Naive thymus-derived CD8-positive, alpha-beta T cell (primary cell): ENCODE measurements around the gene PATE1. TPM values are rescaled to one million over a fixed set of nuclear protein-coding genes. Genes with fewer than 3 reads are reported as not detected.
A peak's percentile ranks its signal among the peaks of the same experiment; 100 is the strongest.
"Not testable (repeated sequence)": the region's sequence is repeated elsewhere in the genome, so short reads cannot be mapped to it uniquely, and the experiment has no call there.

Source experiments
- ATAC-seq, 2 donors: fragments of 150-1000 bp; cut with Tn5 transposase in 1 of 2; sonication (Bioruptor Pico), chemical (Tn5 transposase) in 1 of 2; 1 replicate in 1 of 2; 2 replicates in 1 of 2; pipeline ENCODE4 v1.10.0; 2021; ENCODE audit warnings: mild to moderate bottlenecking in 2 of 2, moderate library complexity in 2 of 2
- POLR2A ChIA-PET: fragments of 350-600 bp; sonication (Branson Sonifier 250); formaldehyde crosslinking; loops from one replicate; lab custom pipeline; 2021; ENCODE audit warnings: antibody characterized with exemption; lab: Charles Lee
- DNase-seq, 10 donors: peaks; one replicate each; pipeline versions ENCODE4 v3.0.0 to v3.0.0-alpha.2; 2020 to 2022
- H3K27ac Mint-ChIP-seq, 10 donors: one replicate each; pipeline ENCODE4 v1.8.0; 2020 to 2022; ENCODE audit warnings: mild to moderate bottlenecking in 10 of 10, mixed read lengths in 10 of 10, moderate library complexity in 4 of 10, inconsistent platforms in 1 of 10
- H3K27me3 Mint-ChIP-seq, 5 donors: one replicate each; pipeline ENCODE4 v1.8.0; 2021 to 2022; ENCODE audit warnings: mixed read lengths in 5 of 5
- H3K36me3 Mint-ChIP-seq, 3 donors: one replicate each; pipeline ENCODE4 v1.8.0; 2020 to 2022; ENCODE audit warnings: mixed read lengths in 3 of 3, mild to moderate bottlenecking in 2 of 3, inconsistent platforms in 1 of 3
- H3K4me1 Mint-ChIP-seq, 4 donors: one replicate each; pipeline ENCODE4 v1.8.0; 2021 to 2022; ENCODE audit warnings: mixed read lengths in 4 of 4
- H3K4me3 Mint-ChIP-seq, 10 donors: one replicate each; pipeline ENCODE4 v1.8.0; 2020 to 2022; ENCODE audit warnings: mild to moderate bottlenecking in 10 of 10, mixed read lengths in 10 of 10, moderate library complexity in 6 of 10, inconsistent platforms in 1 of 10
- H3K9me3 Mint-ChIP-seq, 9 donors: one replicate each; pipeline ENCODE4 v1.8.0; 2020 to 2022; ENCODE audit warnings: mixed read lengths in 9 of 9, mild to moderate bottlenecking in 3 of 9, inconsistent platforms in 1 of 9, moderate library complexity in 1 of 9
- polyA plus RNA-seq, 3 donors: library from polyadenylated mRNA; unstranded; fragments of 300-500 nt; fragmentation: Illumina TruSeq; gene quantifications; one replicate each; pipeline ENCODE4 v1.2.3, GENCODE V29; 2021
- total RNA-seq, 8 experiments: library from RNA in 2 of 8; stranded (reverse) in 2 of 8; gene quantifications; one replicate each; pipeline ENCODE4 v1.2.3 and lab custom pipeline; 2021 to 2026

PATE1 gene, protein sequence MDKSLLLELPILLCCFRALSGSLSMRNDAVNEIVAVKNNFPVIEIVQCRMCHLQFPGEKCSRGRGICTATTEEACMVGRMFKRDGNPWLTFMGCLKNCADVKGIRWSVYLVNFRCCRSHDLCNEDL
- not detected for total RNA-seq
- polyA plus RNA-seq = not detected
- total RNA-seq (lab: John Stamatoyannopoulos, UW) = 0 reads per million in 6 experiments

DNA sequence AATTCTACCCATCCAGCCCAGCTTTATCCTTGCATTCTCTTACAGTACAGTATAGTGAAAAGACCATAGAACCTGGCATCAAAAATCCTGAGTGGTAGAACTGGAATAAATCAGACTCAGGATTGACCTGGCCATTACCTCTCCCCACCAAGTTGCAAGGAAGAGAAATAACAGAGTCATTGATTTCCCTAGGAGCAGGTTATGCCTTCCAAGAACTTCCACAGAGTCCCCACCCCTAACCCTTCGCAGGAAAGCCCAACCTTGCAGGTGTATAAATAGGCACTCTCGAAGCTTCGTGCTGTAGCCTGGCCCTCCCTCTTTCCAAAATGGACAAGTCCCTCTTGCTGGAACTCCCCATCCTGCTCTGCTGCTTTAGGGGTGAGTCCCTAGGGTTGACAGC lies at the start of gene PATE1:
PATE1 (plus strand) TSS at position 301 of the 400 bp plus-strand sequence; CDS start at position 327, 26 bp downstream.
- H3K4me3 Mint-ChIP-seq = no peak within 1 kb of the TSS
- H3K9me3 Mint-ChIP-seq = no peaks in the 10 kb centered on the region
- ATAC-seq = no peak
- DNase-seq = no peak
- H3K36me3 Mint-ChIP-seq = no peaks in the 10 kb centered on the region
- no peaks in the 10 kb centered on the region for H3K4me1 Mint-ChIP-seq
- H3K27ac Mint-ChIP-seq = no peak within 1 kb of the TSS
- peaks cover 0 to 16% (median 11%) of the 10 kb centered on the region in 5 donors for H3K27me3 Mint-ChIP-seq
- POLR2A ChIA-PET = no interaction called here

DNA sequence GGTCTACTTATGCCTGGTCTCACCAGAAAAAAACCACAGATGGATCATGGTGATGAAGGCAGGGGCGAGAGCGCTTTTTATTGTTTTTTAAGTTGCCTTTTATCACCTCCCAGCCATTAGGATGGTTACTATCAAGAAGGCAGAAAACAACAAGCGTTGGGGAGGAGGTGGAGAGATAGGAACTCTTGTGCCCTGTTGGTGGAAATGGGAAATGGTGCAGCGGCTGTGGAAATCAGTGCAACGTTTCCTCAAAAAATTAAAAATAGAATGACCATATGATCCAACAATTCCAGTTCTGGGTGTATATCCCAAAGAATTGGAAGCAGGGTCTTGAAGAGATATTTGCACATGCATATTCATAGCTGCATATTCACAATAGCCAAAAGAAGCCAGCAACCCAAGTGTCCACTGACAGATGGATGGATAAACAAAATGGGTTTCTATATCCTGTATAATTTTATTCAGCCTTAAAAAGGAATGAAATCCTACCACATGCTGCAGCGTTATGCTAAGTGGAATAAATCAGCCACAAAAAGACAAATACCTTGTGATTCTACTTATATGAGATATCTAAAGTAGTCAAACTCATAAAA lies 45.0 kb upstream of the PATE1 start:
- Mint-ChIP-seq H3K36me3 (no peaks in the 10 kb centered on the region), H3K27ac (no peak overlapping the region), H3K9me3 (peaks cover 0 to 1% (median 0%) of the 10 kb centered on the region in 9 donors), H3K27me3 (peaks cover 10 to 26% (median 18%) of the 10 kb centered on the region in 5 donors), H3K4me3 (no peak overlapping the region), H3K4me1 (peaks cover 0 to 1% (median 0%) of the 10 kb centered on the region in 4 donors)
- ATAC-seq (no peak), DNase-seq (no peak)
- POLR2A ChIA-PET = no interaction called here

DNA sequence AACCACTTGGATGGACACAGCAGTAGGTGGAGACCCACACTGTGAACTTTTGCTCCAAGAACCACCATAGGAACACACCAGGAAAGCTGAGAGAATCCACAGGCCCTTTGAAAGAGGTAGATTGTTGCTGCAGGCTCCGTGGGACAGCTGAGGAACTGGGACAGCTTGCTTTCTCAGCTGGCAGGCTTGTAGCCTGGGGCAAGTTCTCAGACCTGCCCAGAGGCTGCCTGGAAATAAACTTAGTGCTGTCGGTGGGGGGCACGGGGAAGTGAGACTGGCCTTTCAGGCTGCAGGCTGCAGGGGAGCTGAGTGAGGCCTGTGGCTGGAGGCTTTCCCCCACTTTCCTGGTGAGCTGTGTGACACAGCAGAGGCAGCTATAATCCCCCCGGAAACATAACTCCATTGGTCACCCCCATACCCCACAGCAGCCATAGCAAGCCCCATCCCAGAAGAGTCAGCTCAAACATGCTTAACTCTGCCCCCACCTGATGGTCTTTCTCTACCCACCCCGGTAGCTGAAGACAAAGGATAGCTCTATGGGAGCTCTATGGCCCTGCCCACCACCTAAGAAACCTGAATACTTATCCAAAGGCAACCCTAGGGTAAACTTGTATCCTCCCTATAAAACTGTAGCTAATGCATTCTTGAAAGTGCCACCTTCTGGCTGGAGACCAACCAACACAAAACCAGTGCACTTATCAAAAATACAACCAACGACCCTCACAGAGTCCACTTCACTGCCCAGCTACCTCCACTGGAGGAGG lies 44.0 kb upstream of the PATE1 start:
- H3K27ac Mint-ChIP-seq = no peak overlapping the region
- peaks cover 0 to 5% (median 0%) of the 10 kb centered on the region in 9 donors for H3K9me3 Mint-ChIP-seq
- no peaks in the 10 kb centered on the region for H3K36me3 Mint-ChIP-seq
- H3K4me3 Mint-ChIP-seq = no peak overlapping the region
- POLR2A ChIA-PET = no interaction called here
- peaks cover 0 to 1% (median 0%) of the 10 kb centered on the region in 4 donors for H3K4me1 Mint-ChIP-seq
- H3K27me3 Mint-ChIP-seq = peaks cover 16 to 29% (median 20%) of the 10 kb centered on the region in 5 donors
- ATAC-seq = no peak
- no peak for DNase-seq

DNA sequence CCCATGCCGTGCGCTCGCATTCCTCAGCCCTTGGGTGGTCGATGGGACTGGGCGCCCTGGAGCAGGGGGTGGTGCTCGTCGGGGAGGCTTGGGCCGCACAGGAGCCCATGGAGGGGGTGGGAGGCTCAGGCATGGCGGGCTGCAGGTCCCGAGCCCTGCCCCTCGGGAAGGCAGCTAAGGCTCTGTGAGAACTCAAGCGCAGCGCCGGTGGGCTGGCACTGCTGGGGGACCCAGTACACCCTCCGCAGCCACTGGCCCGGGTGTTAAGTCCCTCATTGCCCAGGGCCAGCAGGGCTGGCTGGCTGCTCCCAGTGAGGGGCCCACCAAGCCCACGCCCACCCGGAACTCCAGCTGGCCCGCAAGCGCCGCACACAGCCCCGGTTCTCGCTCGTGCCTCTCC lies 41.4 kb upstream of the PATE1 start:
- H3K27ac Mint-ChIP-seq, H3K9me3 Mint-ChIP-seq, H3K4me3 Mint-ChIP-seq, DNase-seq, H3K4me1 Mint-ChIP-seq, H3K36me3 Mint-ChIP-seq, POLR2A ChIA-PET, ATAC-seq: not testable (repeated sequence)
- H3K27me3 Mint-ChIP-seq = peaks cover 13 to 22% (median 16%) of the 10 kb centered on the region in 5 donors

DNA sequence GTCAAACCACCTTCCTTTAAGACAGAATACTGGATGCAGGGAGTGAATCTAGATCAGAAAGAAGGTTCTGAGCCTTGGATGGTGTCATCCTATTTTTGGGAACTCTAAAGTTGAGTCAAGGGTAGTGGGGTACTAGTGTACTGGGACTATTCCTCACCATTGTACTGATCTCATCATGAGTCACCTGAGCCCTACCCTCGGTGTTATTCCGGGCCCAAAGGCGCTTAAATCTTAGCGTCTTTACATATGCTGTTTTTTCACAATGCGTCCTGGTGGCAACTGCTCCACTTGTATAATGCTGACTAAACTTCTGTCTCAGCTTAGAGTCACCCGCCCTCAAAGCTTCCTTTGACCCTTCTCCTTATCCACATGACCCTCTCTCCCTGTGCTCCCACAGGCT lies 25.3 kb upstream of the PATE1 start:
- Mint-ChIP-seq H3K27ac (no peak overlapping the region), H3K4me3 (no peak overlapping the region), H3K4me1 (no peaks in the 10 kb centered on the region), H3K36me3 (no peaks in the 10 kb centered on the region), H3K9me3 (peaks cover 0 to 2% (median 0%) of the 10 kb centered on the region in 9 donors), H3K27me3 (peaks cover 19 to 59% (median 32%) of the 10 kb centered on the region in 5 donors)
- ATAC-seq (no peak), DNase-seq (no peak)
- POLR2A ChIA-PET = no interaction called here

DNA sequence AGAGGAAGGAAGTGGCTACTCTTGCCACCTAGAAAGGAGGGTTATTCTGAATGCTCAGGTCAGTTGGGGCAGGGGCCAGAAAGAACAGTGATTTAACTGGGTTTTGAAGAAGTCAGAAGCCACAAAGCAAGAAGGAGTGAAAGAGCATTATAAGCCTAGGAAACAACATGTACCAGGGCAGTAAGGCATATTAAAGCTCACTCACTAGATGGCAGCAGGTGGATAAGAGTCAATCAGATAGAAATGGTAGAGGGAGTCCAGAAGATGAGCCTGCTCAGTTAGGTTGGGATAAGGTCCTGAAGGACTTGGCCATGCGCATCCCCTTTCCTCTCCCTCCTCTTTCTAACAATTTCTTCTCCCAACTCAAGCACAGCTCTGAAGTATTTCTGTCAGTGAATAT lies 22.0 kb upstream of the PATE1 start:
- Mint-ChIP-seq H3K4me1 (no peaks in the 10 kb centered on the region), H3K27me3 (peaks cover 23 to 53% (median 30%) of the 10 kb centered on the region in 5 donors), H3K9me3 (no peaks in the 10 kb centered on the region), H3K4me3 (no peak overlapping the region), H3K27ac (no peak overlapping the region), H3K36me3 (no peaks in the 10 kb centered on the region)
- DNase-seq = peak in 2 of 10 donors; percentile 2 to 12
- no peak for ATAC-seq
- POLR2A ChIA-PET = no interaction called here

DNA sequence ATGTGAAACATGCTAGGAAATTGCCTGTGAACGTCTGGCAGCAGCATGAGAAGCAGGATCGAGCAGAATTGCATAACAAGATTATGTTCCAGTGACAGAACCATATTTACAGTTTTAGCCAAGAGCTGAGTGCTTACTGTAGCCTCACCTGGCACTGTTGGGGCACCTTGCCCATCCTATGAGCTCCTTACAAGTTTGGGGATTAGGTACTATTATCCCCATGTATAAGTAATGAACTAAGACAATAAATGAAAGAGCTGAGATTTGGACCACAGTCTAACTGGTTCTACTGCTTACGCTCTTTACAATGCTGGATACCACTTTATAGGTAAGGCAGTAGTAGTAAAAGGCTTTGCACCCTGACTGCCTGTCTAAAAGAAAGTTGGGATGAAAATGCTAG lies 17.1 kb upstream of the PATE1 start:
- ATAC-seq = no peak
- peaks cover 10 to 21% (median 16%) of the 10 kb centered on the region in 5 donors for H3K27me3 Mint-ChIP-seq
- H3K4me3 Mint-ChIP-seq = no peak overlapping the region
- H3K27ac Mint-ChIP-seq = no peak overlapping the region
- peaks cover 0 to 2% (median 0%) of the 10 kb centered on the region in 3 donors for H3K36me3 Mint-ChIP-seq
- DNase-seq = no peak
- no peaks in the 10 kb centered on the region for H3K4me1 Mint-ChIP-seq
- POLR2A ChIA-PET = no interaction called here
- H3K9me3 Mint-ChIP-seq = peaks cover 0 to 1% (median 0%) of the 10 kb centered on the region in 9 donors

DNA sequence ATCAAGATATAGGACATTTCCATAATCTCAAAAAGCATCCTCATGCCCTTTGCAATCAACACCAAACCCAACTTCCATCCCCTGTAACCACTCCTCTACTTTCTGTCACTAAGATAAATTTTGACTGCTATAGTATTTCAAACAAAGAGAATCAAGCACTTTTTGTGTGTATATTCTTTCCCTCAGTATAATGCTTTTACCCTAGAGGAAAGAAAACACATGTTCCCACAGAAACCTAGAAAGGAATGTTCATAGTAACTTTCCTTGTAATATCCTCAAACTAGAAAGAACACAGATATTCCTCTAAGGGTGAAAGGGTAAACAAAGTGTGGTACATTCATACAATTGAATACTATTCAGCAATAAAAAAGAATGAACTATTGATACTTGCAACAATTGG lies 5.5 kb upstream of the PATE1 start:
- H3K27me3 Mint-ChIP-seq = peaks cover 0 to 12% (median 7%) of the 10 kb centered on the region in 5 donors
- peaks cover 0 to 8% (median 0%) of the 10 kb centered on the region in 3 donors for H3K36me3 Mint-ChIP-seq
- H3K4me3 Mint-ChIP-seq = no peak overlapping the region
- POLR2A ChIA-PET = no interaction called here
- no peaks in the 10 kb centered on the region for H3K4me1 Mint-ChIP-seq
- ATAC-seq = no peak
- peaks cover 0 to 23% (median 10%) of the 10 kb centered on the region in 9 donors for H3K9me3 Mint-ChIP-seq
- no peak for DNase-seq
- H3K27ac Mint-ChIP-seq = no peak overlapping the region

DNA sequence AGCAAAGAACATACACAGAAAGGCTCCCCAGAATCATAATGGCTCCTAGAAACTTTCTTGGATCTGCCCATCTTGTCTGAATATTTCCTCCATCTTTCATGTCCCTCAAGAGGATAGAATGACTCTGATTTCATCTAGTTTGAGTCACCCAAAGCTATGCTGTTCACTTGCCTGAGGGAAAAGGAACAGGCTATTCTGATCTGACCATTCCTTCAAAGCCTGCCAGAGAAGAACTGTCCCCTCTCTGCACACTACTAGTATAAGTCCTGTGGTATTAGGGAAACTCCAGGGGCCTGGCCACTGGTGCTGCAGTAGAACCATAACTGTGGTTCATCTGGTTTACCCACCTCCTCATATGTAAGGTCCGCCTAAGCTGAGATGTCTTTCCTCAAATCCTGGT lies 2.4 kb upstream of the PATE1 start:
- peaks cover 0 to 4% (median 0%) of the 10 kb centered on the region in 9 donors for H3K9me3 Mint-ChIP-seq
- DNase-seq = no peak
- peaks cover 0 to 16% (median 5%) of the 10 kb centered on the region in 5 donors for H3K27me3 Mint-ChIP-seq
- ATAC-seq = no peak
- no peak overlapping the region for H3K4me3 Mint-ChIP-seq
- no peak overlapping the region for H3K27ac Mint-ChIP-seq
- no peaks in the 10 kb centered on the region for H3K4me1 Mint-ChIP-seq
- H3K36me3 Mint-ChIP-seq = no peaks in the 10 kb centered on the region
- POLR2A ChIA-PET = no interaction called here

DNA sequence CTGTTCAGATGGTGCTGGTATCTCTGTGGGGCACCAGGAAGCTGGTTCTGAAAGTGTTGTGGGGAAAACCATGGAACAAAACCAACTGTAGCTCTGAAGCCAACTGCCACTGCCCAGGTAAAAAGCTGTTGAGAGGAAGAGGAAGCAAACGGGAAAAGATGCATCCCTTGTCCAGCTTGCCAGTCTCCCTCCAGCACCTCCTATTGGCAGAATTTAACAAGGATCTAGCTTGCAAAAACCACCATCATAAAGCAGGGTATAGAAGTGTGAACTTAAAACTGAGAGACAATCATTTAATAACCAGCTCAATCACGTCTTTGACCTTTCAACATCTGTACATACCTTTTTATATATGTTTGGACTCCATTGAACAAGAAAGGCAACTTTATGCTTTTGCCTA lies 4.5 kb downstream of the PATE1 start:
- Mint-ChIP-seq H3K36me3 (no peaks in the 10 kb centered on the region), H3K27ac (no peak overlapping the region), H3K9me3 (no peaks in the 10 kb centered on the region), H3K4me1 (no peaks in the 10 kb centered on the region), H3K4me3 (no peak overlapping the region), H3K27me3 (peaks cover 0 to 17% (median 9%) of the 10 kb centered on the region in 5 donors)
- ATAC-seq (no peak), DNase-seq (no peak)
- POLR2A ChIA-PET = no interaction called here

DNA sequence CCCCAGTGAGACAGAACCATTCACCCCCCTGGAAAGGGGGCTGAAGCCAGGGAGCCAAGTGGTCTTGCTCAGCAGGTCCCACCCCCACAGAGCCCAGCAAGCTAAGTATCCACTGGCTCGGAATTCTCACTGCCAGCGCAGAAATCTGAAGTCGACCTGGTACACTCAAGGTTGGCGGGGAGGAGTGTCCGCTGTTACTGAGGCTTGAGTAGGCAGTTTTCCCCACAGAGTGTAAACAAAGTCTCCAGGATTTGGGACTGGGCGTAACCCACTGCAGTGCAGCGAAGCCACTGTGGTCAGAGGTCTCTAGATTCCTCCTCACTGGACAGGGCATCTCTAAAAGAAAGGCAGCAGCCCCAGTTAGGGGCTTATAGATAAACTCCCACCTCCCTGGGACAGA lies 10.0 kb downstream of the PATE1 start:
- ATAC-seq = no peak
- no peak overlapping the region for H3K4me3 Mint-ChIP-seq
- POLR2A ChIA-PET = no interaction called here
- H3K4me1 Mint-ChIP-seq = peaks cover 0 to 2% (median 0%) of the 10 kb centered on the region in 4 donors
- H3K9me3 Mint-ChIP-seq = peaks cover 7 to 32% (median 16%) of the 10 kb centered on the region in 9 donors
- peaks cover 0 to 29% (median 13%) of the 10 kb centered on the region in 5 donors for H3K27me3 Mint-ChIP-seq
- DNase-seq = no peak
- no peak overlapping the region for H3K27ac Mint-ChIP-seq
- peaks cover 0 to 11% (median 3%) of the 10 kb centered on the region in 3 donors for H3K36me3 Mint-ChIP-seq

DNA sequence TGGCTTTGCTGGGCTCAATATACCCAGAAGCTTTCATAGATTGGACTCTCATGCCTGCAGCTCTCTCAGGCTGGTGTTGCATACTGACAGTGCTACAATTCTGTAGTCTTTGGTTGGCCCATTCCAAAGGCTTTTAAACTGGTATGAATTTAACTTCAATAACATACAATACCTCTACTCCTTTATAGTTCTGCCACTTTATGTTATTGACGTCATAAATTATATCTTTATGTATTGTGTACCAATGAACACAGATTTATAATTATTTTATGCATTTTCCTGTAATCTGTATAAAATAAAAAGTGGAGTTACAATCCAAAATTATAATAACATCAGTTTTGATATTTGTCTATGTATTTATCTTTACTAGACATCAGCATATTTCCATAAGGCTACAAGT lies 16.4 kb downstream of the PATE1 start:
- Mint-ChIP-seq H3K4me1 (peaks cover 0 to 15% (median under 1%) of the 10 kb centered on the region in 4 donors), H3K9me3 (peaks cover 3 to 26% (median 14%) of the 10 kb centered on the region in 9 donors), H3K36me3 (peaks cover 0 to 5% (median 3%) of the 10 kb centered on the region in 3 donors), H3K4me3 (no peak overlapping the region), H3K27ac (no peak overlapping the region), H3K27me3 (peaks cover 0 to 38% (median 15%) of the 10 kb centered on the region in 5 donors)
- DNase-seq (no peak), ATAC-seq (no peak)
- POLR2A ChIA-PET = no interaction called here

DNA sequence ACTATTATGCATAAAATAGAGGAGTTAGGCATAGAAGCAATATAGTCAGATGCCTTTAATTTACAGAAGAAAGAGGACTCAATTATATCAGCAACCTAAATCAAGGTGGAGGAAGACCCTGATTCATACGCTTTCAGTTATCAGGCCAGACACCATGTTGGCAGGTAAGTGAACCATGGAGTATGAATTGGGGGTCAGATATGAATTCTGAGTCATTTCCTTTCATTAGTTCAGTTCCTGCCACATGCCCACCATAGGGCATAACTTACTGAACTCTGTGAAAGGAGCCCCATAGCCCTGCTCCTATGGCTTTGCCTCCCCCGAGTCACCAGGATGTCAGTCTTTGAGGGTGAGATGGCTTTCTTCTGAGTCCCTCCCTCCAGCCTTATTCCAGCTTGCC lies 17.4 kb downstream of the PATE1 start:
- POLR2A ChIA-PET = no interaction called here
- DNase-seq (no peak), ATAC-seq (no peak)
- peaks cover 0 to 38% (median 15%) of the 10 kb centered on the region in 5 donors for H3K27me3 Mint-ChIP-seq
- H3K4me3 Mint-ChIP-seq = no peak overlapping the region
- H3K9me3 Mint-ChIP-seq = peaks cover 0 to 16% (median 7%) of the 10 kb centered on the region in 9 donors
- H3K4me1 Mint-ChIP-seq = peaks cover 0 to 24% (median under 1%) of the 10 kb centered on the region in 4 donors
- H3K36me3 Mint-ChIP-seq = peaks cover 0 to 4% (median 0%) of the 10 kb centered on the region in 3 donors
- H3K27ac Mint-ChIP-seq = no peak overlapping the region
